GM23338 (cell line): ENCODE data around the gene RIPPLY1. TPM values are rescaled to one million over a fixed set of nuclear protein-coding genes. Genes with fewer than 3 reads are reported as not detected.

Source experiments
- ATAC-seq: fragments of 200-7000 bp; cut with Tn5 transposase; 3 replicates; pipeline ENCODE4 v1.9.1; 2020
- DNase-seq: peaks from one replicate; pipeline ENCODE4 v3.0.0-alpha.2; 2015; ENCODE audit warnings: low spot score
- H2AFZ ChIP-seq: fragments of 200-600 bp; sonication (generic); 2 replicates; pipeline ENCODE4 v1.8.0; 2016; ENCODE audit warnings: antibody characterized with exemption, mild to moderate bottlenecking, moderate library complexity
- H3F3A ChIP-seq: fragments of 200-600 bp; sonication (generic); replicated peaks from 2 replicates; pipeline ENCODE4 v1.8.0; 2017; ENCODE audit warnings: antibody characterized with exemption, mixed run types, low read depth
- H3K27ac ChIP-seq: fragments of 200-600 bp; sonication (generic); 2 replicates; pipeline ENCODE4 v1.6.1; 2016; ENCODE audit warnings: low read depth
- H3K27me3 ChIP-seq: fragments of 200-600 bp; sonication (generic); 2 replicates; pipeline ENCODE4 v1.8.0; 2016; ENCODE audit warnings: mild to moderate bottlenecking, mixed run types, moderate library complexity; ENCODE audit not compliant: insufficient read depth
- H3K36me3 ChIP-seq: fragments of 200-600 bp; sonication (generic); 2 replicates; pipeline ENCODE4 v1.8.0; 2016; ENCODE audit warnings: mild to moderate bottlenecking; ENCODE audit not compliant: insufficient read depth
- H3K4me1 ChIP-seq: fragments of 200-600 bp; sonication (generic); 2 replicates; pipeline ENCODE4 v1.8.0; 2016; ENCODE audit warnings: mild to moderate bottlenecking, moderate library complexity; ENCODE audit not compliant: insufficient read depth
- H3K4me2 ChIP-seq: fragments of 200-600 bp; sonication (generic); 2 replicates; pipeline ENCODE4 v1.7.1; 2017; ENCODE audit warnings: mixed run types
- H3K4me3 ChIP-seq: fragments of 200-600 bp; sonication (generic); 2 replicates; pipeline ENCODE4 v1.6.1; 2016; ENCODE audit warnings: mixed run types
- H3K79me2 ChIP-seq: fragments of 200-600 bp; sonication (generic); replicated peaks from 2 replicates; pipeline ENCODE4 v1.8.0; 2017; ENCODE audit warnings: mild to moderate bottlenecking; ENCODE audit not compliant: insufficient read depth
- H3K9me2 ChIP-seq: fragments of 200-600 bp; sonication (generic); 2 replicates; pipeline ENCODE4 v1.8.0; 2017; ENCODE audit not compliant: insufficient read depth
- H4K20me1 ChIP-seq: fragments of 200-600 bp; sonication (generic); replicated peaks from 2 replicates; pipeline ENCODE4 v1.8.0; 2017; ENCODE audit warnings: mild to moderate bottlenecking; ENCODE audit not compliant: insufficient read depth
- H3K27ac Mint-ChIP-seq: 2 replicates; pipeline ENCODE4 v1.8.0; 2020; ENCODE audit warnings: inconsistent platforms, mild to moderate bottlenecking, moderate library complexity, mixed read lengths
- H3K27me3 Mint-ChIP-seq: 3 replicates; pipeline ENCODE4 v1.8.0; 2022; ENCODE audit warnings: low read depth, mild to moderate bottlenecking, moderate library complexity, mixed read lengths, inconsistent platforms; ENCODE audit not compliant: insufficient read depth, poor library complexity
- H3K36me3 Mint-ChIP-seq: 3 replicates; pipeline ENCODE4 v1.8.0; 2021; ENCODE audit warnings: low read depth, mild to moderate bottlenecking, inconsistent platforms, moderate library complexity, mixed read lengths
- H3K4me1 Mint-ChIP-seq: 3 replicates; pipeline ENCODE4 v1.8.0; 2020; ENCODE audit warnings: mild to moderate bottlenecking, inconsistent platforms, mixed read lengths
- H3K4me3 Mint-ChIP-seq: 3 replicates; pipeline ENCODE4 v1.8.0; 2021; ENCODE audit warnings: moderate library complexity, mild to moderate bottlenecking, inconsistent platforms, mixed read lengths
- H3K9me3 Mint-ChIP-seq: 3 replicates; pipeline ENCODE4 v1.8.0; 2020; ENCODE audit warnings: moderate library complexity, mild to moderate bottlenecking, inconsistent platforms, mixed read lengths
- EZH2 ChIP-seq: fragments of 200-600 bp; sonication (generic); IDR thresholded peaks from one replicate; pipeline ENCODE4 v1.8.0; 2017; ENCODE audit warnings: antibody characterized with exemption, mild to moderate bottlenecking, low read depth; ENCODE audit not compliant: unreplicated experiment
- EZH2phosphoT487 ChIP-seq: fragments of 200-600 bp; sonication (generic); IDR thresholded peaks from one replicate; pipeline ENCODE4 v1.8.1; 2018; ENCODE audit warnings: antibody characterized with exemption; ENCODE audit not compliant: unreplicated experiment
- JUNB ChIP-seq: IDR thresholded peaks from one replicate; pipeline ENCODE4 v1.6.1; 2016; ENCODE audit warnings: antibody characterized with exemption; ENCODE audit not compliant: unreplicated experiment
- NANOG ChIP-seq: IDR thresholded peaks from 2 replicates; pipeline ENCODE4 v1.6.1; 2016; ENCODE audit warnings: antibody characterized with exemption, borderline replicate concordance
- STAT1 ChIP-seq: IDR thresholded peaks from one replicate; pipeline ENCODE4 v1.6.1; 2016; ENCODE audit warnings: antibody characterized with exemption; ENCODE audit not compliant: unreplicated experiment
- ZNF114 ChIP-seq: fragments of 250-450 bp; sonication (Bioruptor Pico); IDR thresholded peaks from 2 replicates; pipeline ENCODE4 v1.5.0; 2020; ENCODE audit warnings: mild to moderate bottlenecking, moderate library complexity
- ZNF331 ChIP-seq: fragments of 250-450 bp; sonication (Bioruptor Pico); IDR thresholded peaks from 2 replicates; pipeline ENCODE4 v1.5.0; 2020; ENCODE audit warnings: low read depth, mild to moderate bottlenecking, moderate library complexity
- ZNF462 ChIP-seq: fragments of 250-450 bp; sonication (Bioruptor Pico); IDR thresholded peaks from 2 replicates; pipeline ENCODE4 v1.5.0; 2020; ENCODE audit warnings: mild to moderate bottlenecking, moderate library complexity
- polyA plus RNA-seq: library from polyadenylated mRNA; unstranded; fragments of >200 nt; fragmentation: Nextera tagmentation; extraction: Ambion mirVana; gene quantifications from 2 replicates; pipeline ENCODE4 v1.2.1, GENCODE V29; 2016
- total RNA-seq: library from RNA; depleted of rRNA; stranded (reverse); fragments of >200 nt; shearing (Covaris generic); gene quantifications from 2 replicates; pipeline ENCODE4 v1.2.3, GENCODE V29; 2014
- TF ChIP-seq, protein P1 (sequence below), 2 experiments: fragments of 200-600 bp in 1 of 2; sonication (generic) in 1 of 2; conservative IDR thresholded peaks; 2 replicates each; pipeline versions ENCODE4 v1.5.1 to v1.6.1; 2016 to 2017; ENCODE audit warnings: antibody characterized with exemption in 2 of 2, low read depth in 2 of 2, mild to moderate bottlenecking in 2 of 2, moderate library complexity in 1 of 2
- TF ChIP-seq, protein P2 (sequence below): IDR thresholded peaks from 2 replicates; pipeline ENCODE4 v1.6.1; 2016; ENCODE audit warnings: antibody characterized with exemption
- TF ChIP-seq, protein P3 (sequence below): IDR thresholded peaks from one replicate; pipeline ENCODE4 v1.6.1; 2018; ENCODE audit warnings: antibody characterized with exemption; ENCODE audit not compliant: unreplicated experiment

The RIPPLY1 gene
- total and polyA plus RNA-seq, 2 experiments from 2014 or later, result not detected

GRCh38 chrX:106932960-106933537 is 29.9 kb upstream of the RIPPLY1 start:
- Mint-ChIP-seq H3K4me1 (no peaks in the 10 kb centered on the region), H3K36me3 (no peaks in the 10 kb centered on the region), H3K9me3 (no peaks in the 10 kb centered on the region), H3K27me3 (no peaks in the 10 kb centered on the region), H3K27ac (no peak overlapping the region), H3K4me3 (no peak overlapping the region)
- Histone ChIP-seq H3K4me2 (no peak overlapping the region), H3K4me3 (no peak overlapping the region), H3F3A (no peaks in the 10 kb centered on the region), H3K36me3 (no peaks in the 10 kb centered on the region), H4K20me1 (no peaks in the 10 kb centered on the region), H3K9me2 (no peaks in the 10 kb centered on the region), H3K27ac (no peak overlapping the region), H3K79me2 (no peaks in the 10 kb centered on the region), H3K4me1 (no peaks in the 10 kb centered on the region), H2AFZ (no peak overlapping the region), H3K27me3 (no peaks in the 10 kb centered on the region)
- DNase-seq, result no peak
- ATAC-seq, result no peak
- TF ChIP-seq EZH2phosphoT487 (no peak), ZNF462 (CRISPR knock-in tag) (no peak), EZH2 (no peak), ZNF331 (CRISPR knock-in tag) (no peak), STAT1 (no peak), ZNF114 (CRISPR knock-in tag) (no peak), JUNB (no peak), NANOG (no peak)
- TF ChIP-seq, protein P1, sequence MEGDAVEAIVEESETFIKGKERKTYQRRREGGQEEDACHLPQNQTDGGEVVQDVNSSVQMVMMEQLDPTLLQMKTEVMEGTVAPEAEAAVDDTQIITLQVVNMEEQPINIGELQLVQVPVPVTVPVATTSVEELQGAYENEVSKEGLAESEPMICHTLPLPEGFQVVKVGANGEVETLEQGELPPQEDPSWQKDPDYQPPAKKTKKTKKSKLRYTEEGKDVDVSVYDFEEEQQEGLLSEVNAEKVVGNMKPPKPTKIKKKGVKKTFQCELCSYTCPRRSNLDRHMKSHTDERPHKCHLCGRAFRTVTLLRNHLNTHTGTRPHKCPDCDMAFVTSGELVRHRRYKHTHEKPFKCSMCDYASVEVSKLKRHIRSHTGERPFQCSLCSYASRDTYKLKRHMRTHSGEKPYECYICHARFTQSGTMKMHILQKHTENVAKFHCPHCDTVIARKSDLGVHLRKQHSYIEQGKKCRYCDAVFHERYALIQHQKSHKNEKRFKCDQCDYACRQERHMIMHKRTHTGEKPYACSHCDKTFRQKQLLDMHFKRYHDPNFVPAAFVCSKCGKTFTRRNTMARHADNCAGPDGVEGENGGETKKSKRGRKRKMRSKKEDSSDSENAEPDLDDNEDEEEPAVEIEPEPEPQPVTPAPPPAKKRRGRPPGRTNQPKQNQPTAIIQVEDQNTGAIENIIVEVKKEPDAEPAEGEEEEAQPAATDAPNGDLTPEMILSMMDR (conservative IDR thresholded peaks at IDR 0.05; ENCODE audit: low read depth in 2 of 2), result no peak
- TF ChIP-seq, protein P2, sequence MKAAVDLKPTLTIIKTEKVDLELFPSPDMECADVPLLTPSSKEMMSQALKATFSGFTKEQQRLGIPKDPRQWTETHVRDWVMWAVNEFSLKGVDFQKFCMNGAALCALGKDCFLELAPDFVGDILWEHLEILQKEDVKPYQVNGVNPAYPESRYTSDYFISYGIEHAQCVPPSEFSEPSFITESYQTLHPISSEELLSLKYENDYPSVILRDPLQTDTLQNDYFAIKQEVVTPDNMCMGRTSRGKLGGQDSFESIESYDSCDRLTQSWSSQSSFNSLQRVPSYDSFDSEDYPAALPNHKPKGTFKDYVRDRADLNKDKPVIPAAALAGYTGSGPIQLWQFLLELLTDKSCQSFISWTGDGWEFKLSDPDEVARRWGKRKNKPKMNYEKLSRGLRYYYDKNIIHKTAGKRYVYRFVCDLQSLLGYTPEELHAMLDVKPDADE, result no peak
- TF ChIP-seq, protein P3, sequence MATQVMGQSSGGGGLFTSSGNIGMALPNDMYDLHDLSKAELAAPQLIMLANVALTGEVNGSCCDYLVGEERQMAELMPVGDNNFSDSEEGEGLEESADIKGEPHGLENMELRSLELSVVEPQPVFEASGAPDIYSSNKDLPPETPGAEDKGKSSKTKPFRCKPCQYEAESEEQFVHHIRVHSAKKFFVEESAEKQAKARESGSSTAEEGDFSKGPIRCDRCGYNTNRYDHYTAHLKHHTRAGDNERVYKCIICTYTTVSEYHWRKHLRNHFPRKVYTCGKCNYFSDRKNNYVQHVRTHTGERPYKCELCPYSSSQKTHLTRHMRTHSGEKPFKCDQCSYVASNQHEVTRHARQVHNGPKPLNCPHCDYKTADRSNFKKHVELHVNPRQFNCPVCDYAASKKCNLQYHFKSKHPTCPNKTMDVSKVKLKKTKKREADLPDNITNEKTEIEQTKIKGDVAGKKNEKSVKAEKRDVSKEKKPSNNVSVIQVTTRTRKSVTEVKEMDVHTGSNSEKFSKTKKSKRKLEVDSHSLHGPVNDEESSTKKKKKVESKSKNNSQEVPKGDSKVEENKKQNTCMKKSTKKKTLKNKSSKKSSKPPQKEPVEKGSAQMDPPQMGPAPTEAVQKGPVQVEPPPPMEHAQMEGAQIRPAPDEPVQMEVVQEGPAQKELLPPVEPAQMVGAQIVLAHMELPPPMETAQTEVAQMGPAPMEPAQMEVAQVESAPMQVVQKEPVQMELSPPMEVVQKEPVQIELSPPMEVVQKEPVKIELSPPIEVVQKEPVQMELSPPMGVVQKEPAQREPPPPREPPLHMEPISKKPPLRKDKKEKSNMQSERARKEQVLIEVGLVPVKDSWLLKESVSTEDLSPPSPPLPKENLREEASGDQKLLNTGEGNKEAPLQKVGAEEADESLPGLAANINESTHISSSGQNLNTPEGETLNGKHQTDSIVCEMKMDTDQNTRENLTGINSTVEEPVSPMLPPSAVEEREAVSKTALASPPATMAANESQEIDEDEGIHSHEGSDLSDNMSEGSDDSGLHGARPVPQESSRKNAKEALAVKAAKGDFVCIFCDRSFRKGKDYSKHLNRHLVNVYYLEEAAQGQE, result no peak
